GM21723 (cell line): ENCODE measurements around the gene LPIN2.
"Not testable (repeated sequence)": the region's sequence is repeated elsewhere in the genome, so short reads cannot be mapped to it uniquely, and the experiment has no call there.

ENCODE experiments used
- ATAC-seq: cut with Tn5 transposase; IDR thresholded peaks from one replicate; pipeline ENCODE4 v1.9.1; 2021; ENCODE audit warnings: mild to moderate bottlenecking, moderate library complexity; ENCODE audit not compliant: unreplicated experiment

LPIN2 gene

GRCh38 chr18:3044931-3045698, 32.2 kb upstream of the LPIN2 start:
- no peak for ATAC-seq

DNA sequence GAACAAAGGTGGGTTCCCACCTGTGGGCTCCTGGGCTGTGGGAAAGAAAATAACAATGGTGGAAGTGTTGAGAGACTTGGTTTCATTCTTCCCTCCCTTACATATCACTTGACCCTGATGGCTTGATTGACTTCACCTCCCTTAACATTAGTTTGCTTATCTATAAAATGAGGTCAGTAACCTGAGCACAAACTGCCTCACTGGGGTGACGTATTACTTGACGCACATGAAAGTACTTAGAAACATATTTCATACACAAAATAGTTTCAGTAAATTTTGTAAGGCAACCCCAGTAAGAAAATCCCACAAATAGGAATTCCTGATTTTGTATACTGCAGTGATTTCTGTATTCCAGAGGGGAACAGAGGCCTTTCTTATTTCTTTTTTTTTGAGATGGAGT, 29.4 kb upstream of the LPIN2 start:
- ATAC-seq: no peak

DNA sequence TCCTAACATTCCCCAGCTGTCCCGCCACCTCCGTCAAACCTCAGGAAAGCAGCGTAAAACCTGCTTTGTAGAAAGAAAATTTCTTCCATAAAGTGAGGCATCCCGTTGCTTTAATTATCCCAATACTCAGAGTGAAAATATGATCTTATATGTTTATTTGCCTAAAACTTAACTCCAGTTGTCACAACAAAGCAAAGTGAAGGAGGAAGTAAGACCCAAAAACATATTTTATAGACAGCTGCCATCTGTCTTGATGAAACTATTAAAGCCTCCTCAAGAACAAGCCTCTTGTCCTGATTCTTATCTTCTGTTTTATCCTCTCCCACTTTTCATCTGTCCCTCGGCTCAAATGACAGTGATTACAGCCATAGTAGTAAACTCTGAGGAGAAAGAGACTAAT, 28.9 kb upstream of the LPIN2 start:
- ATAC-seq: no peak

- no peak for ATAC-seq
Measured at GRCh38 chr18:3040881-3041280, 27.9 kb upstream of the LPIN2 start.

DNA sequence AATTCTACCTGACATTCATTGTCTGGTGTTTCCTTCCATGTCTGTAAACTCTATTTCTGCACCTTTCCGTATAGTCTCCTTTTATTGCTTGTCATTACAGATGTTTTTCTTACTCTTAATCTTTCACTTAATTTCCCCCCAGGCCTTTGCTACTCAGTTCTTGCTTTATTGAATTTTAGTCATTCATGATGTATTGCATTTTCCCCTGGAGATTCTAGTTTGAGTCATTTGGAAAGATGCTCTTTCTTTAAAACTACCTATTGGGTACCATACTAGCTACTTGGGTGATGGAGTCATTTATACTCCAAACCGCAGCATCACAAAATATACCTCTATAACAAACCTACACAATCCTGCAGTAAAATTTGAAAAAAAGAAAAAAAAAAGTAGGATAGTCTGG, 27.2 kb upstream of the LPIN2 start:
- ATAC-seq: no peak

GRCh38 chr18:3037423-3037915, 24.5 kb upstream of the LPIN2 start:
- ATAC-seq: peak; percentile 100

DNA sequence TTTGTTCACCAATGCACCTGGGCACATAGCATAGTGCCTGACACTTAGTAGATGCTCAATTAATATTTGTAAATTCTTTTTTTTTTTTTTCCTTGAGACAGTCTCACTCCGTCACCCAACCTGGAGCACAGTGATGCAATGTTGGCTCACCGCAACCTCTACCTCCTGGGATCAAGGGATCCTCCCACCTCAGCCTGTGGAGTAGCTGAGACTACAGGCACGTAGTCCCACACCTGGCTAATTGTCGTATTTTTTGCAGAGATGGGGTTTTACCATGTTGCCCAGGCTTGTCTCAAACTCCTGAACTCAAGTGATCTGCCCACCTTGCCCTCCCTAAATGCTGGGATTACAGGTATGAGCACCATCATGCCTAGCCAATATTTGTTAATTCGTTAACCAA, 23.2 kb upstream of the LPIN2 start:
- ATAC-seq: no peak

- no peak for ATAC-seq
Measured at GRCh38 chr18:3035635-3036034, 22.7 kb upstream of the LPIN2 start.

DNA sequence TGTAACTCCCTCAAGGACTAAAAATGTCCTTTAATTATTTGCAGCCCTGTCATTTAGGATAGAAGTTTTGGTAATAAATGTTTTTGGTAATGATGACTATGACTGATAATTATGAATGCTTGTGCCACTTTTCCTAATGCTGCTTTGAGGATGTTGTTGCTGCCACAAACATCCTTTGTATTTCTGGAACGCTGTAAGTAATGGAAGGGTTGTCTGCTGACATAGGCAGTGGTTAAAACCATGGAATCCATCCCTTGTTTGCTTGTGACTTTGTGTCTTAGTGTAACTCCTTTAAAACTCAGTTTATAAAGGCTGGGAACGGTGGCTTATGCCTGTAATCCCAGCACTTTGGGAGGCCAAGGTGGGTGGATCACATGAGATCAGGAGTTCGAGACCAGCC, 19.8 kb upstream of the LPIN2 start:
- no peak for ATAC-seq

DNA sequence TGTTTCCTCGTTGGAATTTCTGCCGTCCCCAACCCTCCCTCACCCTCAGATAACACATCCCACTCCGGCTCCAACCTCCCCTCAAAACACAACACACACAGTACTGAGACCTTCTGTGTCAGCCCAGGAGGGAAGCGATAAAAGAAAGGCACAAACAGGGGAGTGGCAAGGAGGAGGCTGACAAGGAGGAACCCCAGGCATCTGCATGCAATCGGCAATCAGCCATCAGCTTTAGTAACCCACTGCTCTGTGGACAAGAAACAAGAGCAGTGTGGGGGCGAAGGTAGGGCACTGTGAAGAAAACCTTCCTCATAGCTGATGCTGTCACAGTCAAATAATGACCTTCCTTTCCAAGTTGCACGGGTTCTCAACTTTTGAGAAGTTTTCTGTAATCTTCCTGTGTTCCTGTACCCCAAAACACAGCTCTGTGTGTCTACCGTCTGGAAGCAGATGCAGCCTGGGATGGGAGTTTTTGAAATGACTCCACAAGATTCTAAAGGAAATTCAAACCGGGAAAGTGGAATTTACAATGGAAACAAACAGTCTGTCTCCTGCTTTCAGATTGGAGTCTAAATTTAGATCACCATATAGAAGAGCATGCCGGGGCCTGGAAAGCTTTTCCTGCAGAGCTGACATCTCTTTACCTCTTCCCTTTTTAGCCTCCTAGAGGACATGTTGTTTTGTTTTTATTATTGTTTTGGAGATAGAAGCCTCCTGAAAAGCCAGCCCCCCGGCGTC, 16.4 kb upstream of the LPIN2 start:
- ATAC-seq: no peak

- ATAC-seq: not testable (repeated sequence)
Measured at GRCh38 chr18:3028115-3028514, 15.2 kb upstream of the LPIN2 start.

GRCh38 chr18:3027370-3027891, 14.5 kb upstream of the LPIN2 start:
- no peak for ATAC-seq

- ATAC-seq: no peak
Measured at GRCh38 chr18:3025544-3025943, 12.6 kb upstream of the LPIN2 start.

GRCh38 chr18:3023603-3024002, 10.7 kb upstream of the LPIN2 start:
- ATAC-seq: not testable (repeated sequence)

- no peak for ATAC-seq
Measured at GRCh38 chr18:3016585-3017297, 3.8 kb upstream of the LPIN2 start.

- ATAC-seq: no peak
Measured at GRCh38 chr18:3015851-3016250, 2.9 kb upstream of the LPIN2 start.

GRCh38 chr18:3015204-3015592, 2.3 kb upstream of the LPIN2 start:
- no peak for ATAC-seq

GRCh38 chr18:3014503-3015203, 1.7 kb upstream of the LPIN2 start:
- no peak for ATAC-seq

- ATAC-seq: peak; percentile 37
Measured at GRCh38 chr18:3012136-3013023, 564 bp downstream of the LPIN2 start.

DNA sequence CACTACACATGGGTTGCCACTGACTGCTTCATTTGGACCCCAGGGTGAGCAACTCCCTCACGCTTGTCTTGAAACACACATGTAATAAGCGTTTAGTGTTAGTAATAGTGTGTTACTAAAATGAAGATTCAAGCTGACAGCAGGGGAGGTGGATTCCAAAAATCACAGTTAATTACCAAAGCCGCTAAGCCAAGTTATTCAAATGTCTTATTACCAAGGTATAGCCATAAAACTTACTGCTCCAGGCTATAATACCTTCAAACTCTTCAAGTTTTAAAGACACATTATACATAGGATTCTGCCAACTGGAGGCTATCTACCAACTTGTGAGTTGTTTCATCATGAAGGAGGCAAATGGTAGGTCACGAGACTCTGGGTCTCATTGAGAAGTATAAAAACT, 2.9 kb downstream of the LPIN2 start:
- no peak for ATAC-seq
